ENCODE results near the gene SCGN. TPM values are rescaled to one million over a fixed set of nuclear protein-coding genes. Genes with fewer than 3 reads are reported as not detected.

SCGN gene
- total RNA-seq, 2 experiments from 2014 or later = not detected

DNA sequence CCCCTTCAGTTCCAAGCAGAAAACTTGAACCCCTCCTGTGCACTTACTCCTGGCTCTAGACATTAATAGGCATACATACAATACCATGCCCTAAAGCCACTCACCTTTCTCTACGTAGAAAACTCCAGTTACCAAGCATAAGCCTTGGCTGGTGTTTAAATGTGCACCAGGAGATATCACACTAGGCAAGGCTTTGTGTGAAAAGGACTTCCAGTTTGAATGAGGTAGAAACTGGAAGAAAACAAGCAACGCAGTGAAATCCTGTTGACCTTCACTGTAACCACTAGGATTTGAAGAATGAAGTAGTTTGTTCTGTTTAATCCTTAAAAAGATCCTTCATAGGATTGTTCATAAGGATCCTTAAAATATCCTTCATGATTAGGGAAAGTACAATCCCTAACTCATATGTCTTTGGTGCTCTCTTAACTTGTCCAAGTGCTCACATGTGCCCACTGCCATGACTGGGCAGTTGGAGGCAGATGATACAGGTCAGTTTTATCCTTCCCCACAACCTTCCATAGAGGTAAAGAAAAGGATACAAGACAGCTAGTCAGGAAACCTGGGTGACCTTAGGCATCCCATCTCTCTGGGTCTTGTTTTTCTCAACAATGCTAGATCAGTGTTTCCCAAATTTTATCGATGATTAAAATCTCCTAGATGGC is 9.2 kb upstream of the SCGN start:
- DNase-seq = no peak
- Mint-ChIP-seq H3K9me3 (no peaks in the 10 kb centered on the region), H3K36me3 (ENCODE audit: low read depth) (no peaks in the 10 kb centered on the region), H3K4me3 (no peak overlapping the region), H3K4me1 (no peaks in the 10 kb centered on the region), H3K27me3 (peaks cover 50% of the 10 kb centered on the region), H3K27ac (no peak overlapping the region)
- POLR2A ChIA-PET = no interaction called here
- CTCF ChIA-PET = interaction anchor here (1.0 kb wide), 1 partner anchor 9 kb away, joined by 3 read pairs; no protein-coding TSS in a partner anchor

DNA sequence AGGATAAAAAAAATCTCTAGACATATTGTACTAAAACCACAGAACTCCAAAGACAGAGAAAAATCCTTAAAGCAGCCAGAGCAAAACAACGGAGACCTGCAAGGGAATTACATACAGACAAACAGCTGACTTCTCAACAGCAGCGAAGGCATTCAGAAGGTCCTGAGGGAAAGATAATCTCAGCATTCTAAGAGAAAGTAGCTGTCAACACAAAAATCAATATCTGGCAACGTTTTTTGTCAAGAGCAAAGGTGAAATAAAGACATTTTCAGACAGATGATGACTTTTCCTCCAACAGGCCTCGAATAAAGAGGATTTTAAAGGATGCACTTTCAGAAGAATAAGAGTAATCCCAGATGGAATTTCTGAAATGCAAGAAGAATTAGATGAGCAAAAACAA is 6.1 kb upstream of the SCGN start:
- DNase-seq = no peak
- H3K4me1 Mint-ChIP-seq = no peaks in the 10 kb centered on the region
- no peaks in the 10 kb centered on the region for H3K9me3 Mint-ChIP-seq
- no peak overlapping the region for H3K4me3 Mint-ChIP-seq
- POLR2A ChIA-PET = no interaction called here
- H3K27me3 Mint-ChIP-seq = peaks cover 68% of the 10 kb centered on the region
- CTCF ChIA-PET = no interaction called here
- no peak overlapping the region for H3K27ac Mint-ChIP-seq
- no peaks in the 10 kb centered on the region for H3K36me3 Mint-ChIP-seq (ENCODE audit: low read depth)

DNA sequence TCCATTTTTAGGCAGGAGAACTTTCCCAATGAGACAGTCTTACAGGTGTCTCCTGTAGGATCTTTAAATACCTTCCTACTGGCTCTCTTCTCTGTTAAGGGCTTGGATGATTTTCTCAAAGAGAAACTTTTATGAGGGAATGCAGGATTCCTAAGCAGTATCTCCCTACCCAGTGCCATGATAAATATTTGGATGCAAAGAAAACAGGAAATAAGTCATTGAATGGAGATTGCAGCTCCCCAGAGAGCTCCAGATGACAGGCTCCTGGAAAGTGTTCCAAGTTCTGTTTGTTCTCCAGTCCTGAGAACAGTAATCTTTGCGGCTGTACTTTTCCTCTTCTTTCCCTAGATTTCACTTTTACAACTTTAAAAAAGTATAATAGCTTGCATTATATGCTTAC is 2.4 kb upstream of the SCGN start:
- CTCF ChIA-PET = no interaction called here
- DNase-seq = no peak
- POLR2A ChIA-PET = no interaction called here
- H3K36me3 Mint-ChIP-seq (ENCODE audit: low read depth) = no peaks in the 10 kb centered on the region
- no peaks in the 10 kb centered on the region for H3K9me3 Mint-ChIP-seq
- H3K4me1 Mint-ChIP-seq = peaks cover 2% of the 10 kb centered on the region
- no peak overlapping the region for H3K27ac Mint-ChIP-seq
- H3K4me3 Mint-ChIP-seq = no peak overlapping the region
- H3K27me3 Mint-ChIP-seq = peaks cover 72% of the 10 kb centered on the region

DNA sequence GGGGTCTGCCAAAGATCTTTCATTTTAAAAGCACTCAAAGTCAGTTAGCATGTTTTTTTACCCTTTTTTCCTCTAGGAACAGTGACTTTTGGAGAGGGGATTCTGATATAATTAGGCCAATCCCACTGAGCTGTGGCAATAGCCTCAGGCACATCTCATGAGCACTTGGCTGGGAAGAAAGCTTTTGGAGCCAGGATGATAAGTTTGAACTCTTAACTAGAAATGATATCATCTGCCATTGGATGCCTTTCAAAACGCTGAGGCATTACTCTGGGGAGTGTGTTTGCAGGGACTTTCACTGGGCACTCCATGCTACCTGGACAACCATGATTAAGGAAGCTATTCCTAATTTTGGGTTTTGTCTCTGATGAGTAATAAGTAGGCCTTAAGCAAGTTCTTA is 3.7 kb downstream of the SCGN start:
- CTCF ChIA-PET = no interaction called here
- Mint-ChIP-seq H3K4me3 (no peak overlapping the region), H3K27ac (no peak overlapping the region), H3K27me3 (peaks cover 43% of the 10 kb centered on the region), H3K4me1 (peaks cover 2% of the 10 kb centered on the region), H3K9me3 (no peaks in the 10 kb centered on the region), H3K36me3 (ENCODE audit: low read depth) (no peaks in the 10 kb centered on the region)
- POLR2A ChIA-PET = no interaction called here
- no peak for DNase-seq

DNA sequence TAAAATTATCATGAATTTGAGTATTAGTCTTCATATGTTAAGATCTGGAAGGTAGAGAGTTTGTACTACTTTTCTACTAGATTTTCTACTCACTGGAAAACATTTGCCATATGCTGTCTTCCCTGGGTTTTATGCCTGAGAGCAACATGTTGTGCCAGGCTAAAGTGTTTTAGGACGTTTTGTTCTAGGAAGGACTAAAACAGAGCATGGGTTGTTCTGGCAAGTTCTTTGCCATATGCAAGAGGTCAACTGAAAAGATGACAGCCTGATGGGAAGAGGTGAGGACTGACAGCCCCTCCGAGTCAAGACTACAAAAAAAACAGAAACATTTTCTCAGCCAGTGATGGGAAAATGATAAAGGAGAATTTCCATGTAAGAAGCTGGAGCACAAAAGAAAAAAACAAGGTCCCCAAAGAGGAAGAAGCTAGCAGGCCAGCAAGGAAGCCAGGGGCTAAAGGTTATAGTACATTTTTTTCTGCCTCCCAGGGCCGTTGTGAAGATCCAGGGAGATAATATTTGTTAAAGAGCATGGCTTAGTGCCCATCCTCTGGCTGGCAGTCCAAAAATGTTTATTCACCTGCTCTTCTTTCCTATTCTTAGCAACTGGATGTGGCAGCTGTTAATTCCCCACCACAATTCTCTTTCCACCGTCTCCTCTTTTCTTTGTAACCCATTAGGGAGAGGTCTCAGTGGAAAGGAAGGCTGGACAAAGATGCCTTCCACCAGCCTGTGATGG is 7.8 kb downstream of the SCGN start:
- Mint-ChIP-seq H3K4me3 (no peak overlapping the region), H3K27me3 (peaks cover 31% of the 10 kb centered on the region), H3K27ac (no peak overlapping the region), H3K4me1 (no peaks in the 10 kb centered on the region), H3K36me3 (ENCODE audit: low read depth) (no peaks in the 10 kb centered on the region), H3K9me3 (no peaks in the 10 kb centered on the region)
- DNase-seq = no peak
- POLR2A ChIA-PET = no interaction called here
- CTCF ChIA-PET = no interaction called here

DNA sequence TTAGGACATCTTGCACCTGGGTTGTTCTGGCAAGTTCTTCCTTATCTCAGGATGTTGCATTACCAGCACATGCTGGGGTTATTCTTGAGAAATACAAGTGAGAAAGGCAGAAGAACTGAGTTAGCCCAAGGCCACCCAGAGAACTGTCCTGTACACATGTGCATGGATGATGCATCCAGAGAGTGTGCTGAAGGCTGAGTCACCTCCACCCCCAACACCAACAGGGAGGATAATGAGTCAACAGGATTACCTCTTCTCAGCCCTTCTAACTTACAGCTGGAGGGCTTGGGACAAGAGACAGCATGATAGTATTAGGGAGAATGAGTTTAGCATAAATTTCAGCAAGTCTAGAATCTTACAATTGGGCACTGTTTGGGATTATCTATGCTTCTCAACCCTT is 8.5 kb downstream of the SCGN start:
- POLR2A ChIA-PET = no interaction called here

DNA sequence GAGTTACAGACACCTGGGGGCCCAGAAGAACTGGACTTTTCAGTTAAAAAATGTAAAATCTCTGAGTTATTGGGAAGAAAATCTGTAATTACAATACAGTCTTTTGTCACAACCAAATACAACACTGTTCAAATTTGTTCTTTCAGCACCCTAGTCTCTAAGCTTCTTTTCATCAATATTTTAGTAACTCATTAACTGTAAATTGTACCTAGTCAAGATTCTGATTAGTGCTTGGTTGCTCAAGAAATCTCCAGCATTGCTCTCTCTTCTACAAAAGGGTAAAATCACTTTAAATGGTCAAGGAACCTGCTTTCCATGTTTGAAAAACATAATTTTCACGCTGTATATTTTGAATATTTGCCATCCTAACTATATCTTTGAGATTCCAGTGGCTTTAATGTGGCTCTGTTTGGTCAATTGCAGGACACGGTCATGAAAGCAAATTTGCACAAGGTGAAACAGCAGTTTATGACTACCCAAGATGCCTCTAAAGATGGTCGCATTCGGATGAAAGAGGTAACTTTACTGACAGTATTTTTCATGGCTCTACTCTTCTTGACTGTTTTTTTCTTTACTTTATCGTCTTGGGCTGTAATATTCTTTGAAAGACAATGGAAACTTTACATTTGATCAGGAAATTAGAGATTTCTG is 9.2 kb downstream of the SCGN start:
- ChIA-PET POLR2A (no interaction called here), CTCF (no interaction called here)
- no peaks in the 10 kb centered on the region for H3K36me3 Mint-ChIP-seq (ENCODE audit: low read depth)
- no peaks in the 10 kb centered on the region for H3K4me1 Mint-ChIP-seq
- H3K4me3 Mint-ChIP-seq = no peak overlapping the region
- DNase-seq = no peak
- no peak overlapping the region for H3K27ac Mint-ChIP-seq
- H3K9me3 Mint-ChIP-seq = no peaks in the 10 kb centered on the region
- H3K27me3 Mint-ChIP-seq = peaks cover 32% of the 10 kb centered on the region

More for the DNA sequence above, 8.5 kb downstream of the SCGN start:
- DNase-seq = no peak
- H3K27ac Mint-ChIP-seq = no peak overlapping the region
- CTCF ChIA-PET = no interaction called here
- no peaks in the 10 kb centered on the region for H3K9me3 Mint-ChIP-seq
- no peaks in the 10 kb centered on the region for H3K36me3 Mint-ChIP-seq (ENCODE audit: low read depth)
- H3K27me3 Mint-ChIP-seq = peaks cover 32% of the 10 kb centered on the region
- no peak overlapping the region for H3K4me3 Mint-ChIP-seq
- no peaks in the 10 kb centered on the region for H3K4me1 Mint-ChIP-seq

DNA sequence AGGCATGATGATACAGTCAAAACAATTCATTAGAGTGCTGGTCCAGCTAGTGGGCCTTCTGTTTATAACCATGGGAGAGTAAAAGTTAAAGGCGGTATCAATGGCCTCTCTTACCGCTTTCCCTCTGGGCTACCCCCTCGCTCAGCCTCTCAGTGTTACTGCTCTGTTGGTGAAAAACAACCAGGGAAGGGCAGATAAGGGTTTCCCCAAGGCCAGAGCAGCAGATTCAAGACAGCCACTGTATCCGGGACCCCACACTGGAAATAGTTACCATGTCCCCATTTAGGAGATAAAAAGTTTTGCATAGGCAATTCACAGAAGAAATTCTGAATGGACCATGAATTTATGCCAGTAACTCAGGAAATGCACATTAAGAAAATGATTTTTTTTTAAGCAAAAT is 13.4 kb downstream of the SCGN start:
- Mint-ChIP-seq H3K9me3 (no peaks in the 10 kb centered on the region), H3K4me1 (no peaks in the 10 kb centered on the region), H3K27ac (no peak overlapping the region), H3K4me3 (no peak overlapping the region), H3K36me3 (ENCODE audit: low read depth) (no peaks in the 10 kb centered on the region), H3K27me3 (peaks cover 32% of the 10 kb centered on the region)
- POLR2A ChIA-PET = no interaction called here
- no peak for DNase-seq
- CTCF ChIA-PET = no interaction called here

DNA sequence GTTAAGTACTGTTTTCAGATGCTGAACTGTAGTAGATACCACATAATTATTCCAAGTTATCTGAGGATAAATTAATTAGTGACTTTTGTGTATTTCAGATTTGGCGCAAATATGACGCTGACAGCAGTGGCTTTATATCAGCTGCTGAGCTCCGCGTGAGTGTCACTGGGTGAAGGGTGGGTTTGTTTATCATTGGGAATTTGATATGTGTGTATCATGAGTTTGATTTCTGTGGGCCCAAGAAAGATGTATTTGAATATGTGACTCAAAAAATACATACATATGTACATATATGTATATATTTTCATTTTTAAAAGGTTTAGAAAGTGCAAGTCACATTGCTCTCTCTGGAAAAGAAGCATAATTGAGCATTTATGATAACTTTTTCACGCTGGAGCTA is 17.4 kb downstream of the SCGN start:
- ChIA-PET CTCF (interaction anchor here (0.9 kb wide), 1 partner anchor 77 kb away, joined by 3 read pairs; no protein-coding TSS in a partner anchor), POLR2A (interaction anchor here (0.7 kb wide), 1 partner anchor 94 kb away, joined by 4 read pairs; no protein-coding TSS in a partner anchor)
- H3K9me3 Mint-ChIP-seq = no peaks in the 10 kb centered on the region
- no peak overlapping the region for H3K4me3 Mint-ChIP-seq
- H3K36me3 Mint-ChIP-seq (ENCODE audit: low read depth) = no peaks in the 10 kb centered on the region
- H3K27me3 Mint-ChIP-seq = peaks cover 23% of the 10 kb centered on the region
- DNase-seq = no peak
- H3K27ac Mint-ChIP-seq = no peak overlapping the region
- H3K4me1 Mint-ChIP-seq = no peaks in the 10 kb centered on the region

DNA sequence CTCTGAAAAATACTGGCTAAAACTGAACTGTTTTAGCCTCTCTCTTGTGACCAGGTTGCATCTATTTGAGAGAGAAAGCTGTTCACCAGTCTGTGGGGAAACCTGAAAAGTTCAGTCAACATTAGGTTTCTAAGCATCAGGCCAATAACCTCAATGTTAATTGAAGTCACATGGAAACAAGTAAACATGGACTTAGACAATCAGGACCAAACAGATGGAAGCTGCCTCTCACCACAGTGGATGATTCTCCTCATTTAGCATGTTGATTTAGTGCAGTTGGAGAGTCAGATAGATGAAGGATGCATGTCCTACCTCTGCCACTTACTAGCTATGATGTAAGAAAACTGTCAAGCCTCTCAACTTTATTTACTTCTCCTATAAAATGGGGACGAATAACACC is 18.2 kb downstream of the SCGN start:
- ChIA-PET POLR2A (no interaction called here), CTCF (no interaction called here)
- no peak for DNase-seq
- no peaks in the 10 kb centered on the region for H3K9me3 Mint-ChIP-seq
- H3K27me3 Mint-ChIP-seq = peaks cover 18% of the 10 kb centered on the region
- H3K36me3 Mint-ChIP-seq (ENCODE audit: low read depth) = no peaks in the 10 kb centered on the region
- H3K4me3 Mint-ChIP-seq = no peak overlapping the region
- H3K27ac Mint-ChIP-seq = no peak overlapping the region
- no peaks in the 10 kb centered on the region for H3K4me1 Mint-ChIP-seq

DNA sequence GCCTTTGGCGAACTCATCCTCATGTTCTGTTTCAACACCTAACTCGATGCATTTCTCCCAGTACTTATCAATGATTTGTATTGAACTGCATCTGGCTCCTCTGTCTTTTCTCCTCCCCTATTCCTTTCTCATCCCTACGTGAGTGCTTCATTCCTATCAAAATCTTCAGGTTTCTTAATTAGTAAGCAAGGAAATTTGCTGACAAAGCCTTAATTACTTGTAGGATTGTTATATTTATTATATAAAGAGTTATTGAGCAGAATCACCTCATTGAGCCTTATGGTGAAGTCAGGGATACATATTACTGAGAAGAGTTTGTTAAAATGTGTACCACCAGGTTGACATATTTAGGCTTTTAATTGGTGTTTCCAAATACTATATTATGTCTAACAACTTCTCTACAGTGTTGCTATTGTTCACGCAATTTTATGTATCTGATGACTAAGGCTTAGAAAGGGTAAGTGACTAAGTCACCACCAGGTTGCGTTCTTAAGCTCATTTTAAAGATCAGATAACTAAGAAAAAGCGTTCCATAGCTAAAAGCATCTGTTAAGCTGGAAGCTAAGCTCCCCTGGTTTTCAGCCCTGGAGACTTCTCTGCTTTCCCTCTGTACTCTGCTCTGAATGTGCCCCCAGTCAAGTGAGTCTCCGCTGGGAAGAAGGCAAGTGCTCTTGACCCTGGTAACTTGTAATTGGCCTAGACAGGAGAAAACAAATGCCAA is 18.9 kb downstream of the SCGN start:
- POLR2A ChIA-PET = no interaction called here
- peaks cover 17% of the 10 kb centered on the region for H3K27me3 Mint-ChIP-seq
- DNase-seq = no peak
- H3K36me3 Mint-ChIP-seq (ENCODE audit: low read depth) = no peaks in the 10 kb centered on the region
- H3K9me3 Mint-ChIP-seq = no peaks in the 10 kb centered on the region
- H3K4me1 Mint-ChIP-seq = no peaks in the 10 kb centered on the region
- no peak overlapping the region for H3K4me3 Mint-ChIP-seq
- no peak overlapping the region for H3K27ac Mint-ChIP-seq
- CTCF ChIA-PET = no interaction called here

DNA sequence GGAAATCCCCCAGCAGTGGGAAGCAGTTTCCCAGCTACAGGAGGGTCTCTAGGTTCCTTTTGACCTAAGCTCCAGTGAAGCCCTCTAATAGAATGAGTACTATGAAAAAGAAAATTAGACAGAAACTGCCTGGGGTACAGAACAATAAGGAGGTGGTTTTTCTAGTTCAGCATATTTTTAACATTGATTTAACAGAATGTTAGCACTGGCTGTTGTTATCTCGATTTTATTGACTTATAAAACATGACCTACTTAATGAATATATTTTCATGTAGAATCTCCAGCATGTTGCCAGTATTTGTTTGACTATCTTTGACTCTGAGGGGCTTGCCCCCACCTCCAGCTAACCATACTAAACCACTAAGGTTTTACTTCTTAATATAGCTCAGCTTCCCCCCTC is 19.6 kb downstream of the SCGN start:
- no peak overlapping the region for H3K27ac Mint-ChIP-seq
- no peak overlapping the region for H3K4me3 Mint-ChIP-seq
- CTCF ChIA-PET = no interaction called here
- POLR2A ChIA-PET = no interaction called here
- H3K36me3 Mint-ChIP-seq (ENCODE audit: low read depth) = no peaks in the 10 kb centered on the region
- no peak for DNase-seq
- H3K4me1 Mint-ChIP-seq = no peaks in the 10 kb centered on the region
- H3K9me3 Mint-ChIP-seq = no peaks in the 10 kb centered on the region
- peaks cover 17% of the 10 kb centered on the region for H3K27me3 Mint-ChIP-seq

DNA sequence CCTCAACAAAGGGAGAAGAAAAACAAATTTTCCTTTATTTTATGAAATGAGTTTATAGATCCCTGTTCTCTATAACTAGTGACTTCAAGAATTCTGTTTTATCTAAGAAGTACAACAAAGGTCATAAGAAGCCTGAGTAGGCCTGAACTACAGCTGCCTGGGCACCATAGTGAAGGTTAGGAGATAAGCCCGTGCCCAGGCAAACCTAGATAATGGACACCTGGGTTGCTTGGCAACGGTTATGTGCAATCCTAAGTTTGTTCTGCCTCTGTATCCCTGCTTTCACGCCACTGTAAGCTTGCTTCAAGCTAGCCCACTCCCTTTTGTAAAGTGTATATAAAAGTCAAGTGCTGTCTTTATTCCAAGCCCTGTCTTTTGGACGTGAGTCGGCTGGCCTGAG is 23.2 kb downstream of the SCGN start:
- DNase-seq = no peak
- H3K4me1 Mint-ChIP-seq = no peaks in the 10 kb centered on the region
- no peaks in the 10 kb centered on the region for H3K9me3 Mint-ChIP-seq
- no peak overlapping the region for H3K4me3 Mint-ChIP-seq
- CTCF ChIA-PET = no interaction called here
- POLR2A ChIA-PET = no interaction called here
- H3K27me3 Mint-ChIP-seq = peaks cover 14% of the 10 kb centered on the region
- no peaks in the 10 kb centered on the region for H3K36me3 Mint-ChIP-seq (ENCODE audit: low read depth)
- H3K27ac Mint-ChIP-seq = no peak overlapping the region
